GM21786 (cell line): ENCODE results near the gene NTRK3.

Experiments
- ATAC-seq: cut with Tn5 transposase; IDR thresholded peaks from one replicate; pipeline ENCODE4 v1.9.1; 2021; ENCODE audit not compliant: unreplicated experiment

NTRK3 gene

DNA sequence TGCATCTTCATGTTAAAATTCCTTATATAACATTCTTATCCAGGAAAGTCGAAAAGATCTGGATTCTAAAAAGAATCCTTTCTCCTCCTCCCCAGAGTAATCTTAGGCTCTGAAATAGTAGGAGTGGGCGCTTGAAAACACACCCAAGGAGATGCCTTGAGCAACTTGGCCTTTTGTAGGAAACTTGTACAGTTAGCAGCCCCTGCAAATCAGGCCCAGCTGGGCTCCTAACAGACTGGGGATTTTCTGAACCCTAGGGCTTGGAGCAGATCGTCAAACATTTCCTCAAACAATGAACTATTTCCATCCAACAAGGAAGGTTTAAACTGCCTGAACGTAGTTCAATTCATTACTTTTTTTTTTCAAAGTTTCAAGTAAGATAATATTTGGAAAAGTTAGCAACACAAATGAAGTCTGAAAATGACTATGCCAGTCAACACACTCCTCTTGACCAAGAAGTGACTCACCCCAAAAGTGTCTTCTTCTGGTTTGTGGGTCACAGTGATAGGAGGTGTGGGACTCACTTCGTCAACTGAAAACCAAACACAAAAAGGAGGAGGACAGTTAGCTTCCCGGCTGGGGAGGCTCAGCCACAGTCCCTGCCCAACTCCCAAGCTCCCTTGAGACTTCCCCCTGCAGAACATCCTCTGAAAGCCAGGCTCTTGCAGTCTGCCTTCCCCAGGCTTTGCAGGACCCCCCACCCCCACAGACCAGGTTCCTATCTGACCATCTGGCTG is 129.7 kb downstream of the NTRK3 start:
- ATAC-seq = no peak

DNA sequence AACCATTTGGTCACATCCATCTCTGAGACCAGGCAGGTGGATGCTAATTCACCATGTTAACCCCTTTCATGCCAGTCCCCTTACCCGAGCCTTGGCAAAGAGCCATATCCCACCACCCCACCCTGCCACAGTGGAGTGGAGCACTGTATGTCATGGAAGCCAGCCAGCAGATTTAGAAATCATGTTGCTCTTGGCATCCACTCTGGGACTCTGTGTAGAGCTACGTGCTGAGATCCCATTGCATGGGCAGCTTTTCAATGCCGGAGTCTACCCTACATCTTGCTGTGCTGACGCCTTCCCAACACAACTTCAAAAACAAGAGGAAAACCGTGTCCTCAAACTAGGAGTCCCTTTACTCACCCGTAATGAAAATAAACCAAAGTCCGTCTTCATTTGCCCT is 131.0 kb downstream of the NTRK3 start:
- ATAC-seq = no peak

DNA sequence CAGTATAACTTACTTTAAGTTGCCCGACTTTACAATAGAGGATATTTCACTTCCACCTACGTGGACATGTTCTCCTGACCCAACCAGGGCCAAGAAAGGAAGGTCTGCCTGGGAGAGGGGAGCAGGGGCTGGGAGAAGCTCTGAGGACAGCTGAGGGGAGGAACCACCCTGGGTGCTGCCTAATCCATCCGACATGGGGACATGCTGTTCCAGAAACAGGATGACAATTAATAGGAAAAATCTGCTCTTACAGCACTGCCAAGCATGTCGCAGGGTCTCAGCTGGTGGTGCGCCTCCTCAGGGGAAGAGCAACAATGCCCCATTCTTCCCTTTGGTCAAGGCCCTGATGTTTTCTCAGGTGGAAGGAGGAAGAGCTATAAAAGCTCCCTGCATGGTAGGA is 132.3 kb downstream of the NTRK3 start:
- no peak for ATAC-seq

DNA sequence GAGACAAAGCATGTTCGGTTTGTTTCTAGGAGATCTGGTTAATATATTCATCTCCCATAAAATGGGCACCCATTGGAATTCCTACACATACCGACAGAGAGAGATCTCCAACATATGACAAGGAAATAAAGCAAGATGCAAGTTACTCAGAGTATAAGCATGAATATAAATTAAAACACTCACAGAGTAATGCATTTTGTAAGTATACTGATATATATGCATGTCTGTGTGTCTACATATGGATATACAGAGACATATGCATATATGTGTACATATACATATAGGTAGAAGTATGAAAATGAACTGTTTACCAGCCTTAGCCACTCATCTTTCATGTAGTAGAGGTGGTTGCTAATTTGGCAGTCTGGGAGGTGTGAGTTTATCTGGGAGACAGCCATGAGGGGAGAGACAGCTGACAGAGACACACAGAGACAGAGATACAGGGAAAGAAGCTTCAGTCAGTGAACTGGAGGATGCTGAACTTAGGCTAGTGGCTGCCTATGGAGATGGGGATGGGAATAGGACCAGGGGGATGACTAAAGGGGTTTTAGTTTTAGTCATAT is 134.5 kb downstream of the NTRK3 start:
- no peak for ATAC-seq

DNA sequence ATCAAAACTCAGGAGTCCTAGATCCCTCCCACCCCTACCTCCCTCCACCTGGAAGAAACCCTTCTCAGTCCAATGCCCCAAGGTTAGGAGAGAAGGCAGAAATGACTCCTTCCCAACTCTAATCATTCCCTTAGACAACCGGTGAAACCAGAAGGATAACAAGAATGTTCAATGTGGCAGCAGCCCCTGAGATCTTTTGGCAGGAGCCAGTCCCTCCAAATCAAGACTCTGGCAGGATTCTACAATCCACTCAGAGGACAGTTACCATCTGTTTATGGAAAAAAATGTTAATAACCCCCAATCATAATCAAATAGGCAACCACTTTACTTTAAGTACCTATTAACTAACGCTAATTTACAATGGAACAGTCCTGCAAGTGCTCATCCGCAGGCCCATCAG is 136.5 kb downstream of the NTRK3 start:
- ATAC-seq = no peak

DNA sequence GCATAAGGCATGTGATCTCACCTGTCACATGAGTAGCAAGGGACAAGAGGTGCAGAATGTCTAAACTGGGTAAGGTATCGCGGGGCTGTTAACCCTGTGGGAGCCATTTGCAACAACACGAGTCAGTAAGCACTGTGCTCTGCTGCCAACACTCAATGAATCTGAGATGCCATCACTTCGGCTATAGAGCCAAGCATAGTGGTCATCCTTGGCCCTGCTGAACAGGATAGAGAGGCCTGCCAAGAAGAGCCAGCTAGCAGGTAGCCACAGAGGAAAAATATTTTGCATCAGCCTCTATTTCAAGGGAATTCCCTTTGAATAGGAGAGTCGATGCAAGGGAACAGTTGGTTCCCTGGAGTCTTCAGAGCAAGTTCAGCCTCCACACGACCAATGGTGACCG is 137.8 kb downstream of the NTRK3 start:
- ATAC-seq = no peak

DNA sequence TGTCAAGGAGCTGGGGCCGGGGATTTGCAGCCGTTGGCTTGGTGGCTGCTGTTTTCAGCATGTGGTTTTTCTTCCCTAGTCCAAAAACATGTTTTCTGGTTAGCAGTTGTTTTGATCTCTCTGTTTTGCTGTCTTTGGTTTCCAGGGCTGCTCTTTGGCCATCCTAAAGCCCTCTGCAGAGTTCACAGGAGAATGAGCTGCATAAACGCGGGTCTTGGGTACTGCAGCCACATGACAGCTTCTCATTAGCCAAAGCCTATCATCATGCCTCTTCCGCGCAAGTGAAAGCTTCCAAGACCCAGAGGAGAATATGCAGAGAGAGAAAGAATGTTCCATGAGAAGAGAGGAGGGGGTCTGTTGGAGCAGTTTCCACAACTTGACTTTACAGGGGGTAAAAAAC is 138.5 kb downstream of the NTRK3 start:
- no peak for ATAC-seq

DNA sequence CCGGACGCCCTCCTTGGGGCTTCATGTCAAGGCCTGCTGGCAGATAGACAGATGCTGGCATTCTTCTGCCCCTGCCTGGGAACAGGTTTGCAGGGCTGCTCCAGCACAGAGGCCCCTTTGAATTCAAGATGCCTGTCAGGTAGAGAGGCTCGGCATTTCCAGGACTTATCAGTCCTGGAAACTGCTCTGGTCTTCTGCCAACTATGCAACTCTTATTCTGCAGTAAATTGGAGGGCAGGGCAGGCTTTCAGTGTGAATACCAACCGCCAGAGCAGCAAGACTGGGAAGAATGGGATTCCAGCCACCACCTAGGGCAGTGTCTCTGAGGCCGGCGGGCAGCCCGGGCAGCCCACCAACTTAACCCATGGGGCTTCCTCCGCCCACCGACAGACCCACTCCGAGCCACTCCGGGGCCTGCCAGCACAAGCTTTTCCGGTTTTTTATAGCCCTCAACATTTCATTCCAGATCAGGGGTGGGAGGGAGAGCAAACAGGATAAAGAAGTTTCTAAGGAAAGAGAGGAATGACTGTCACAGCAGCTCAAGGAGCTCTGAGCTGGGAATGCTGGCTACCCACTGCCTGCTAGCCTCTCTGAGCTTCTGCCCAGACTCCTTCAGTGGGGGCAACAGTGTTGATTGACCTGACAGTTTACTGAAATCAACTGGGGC is 140.9 kb downstream of the NTRK3 start:
- no peak for ATAC-seq

DNA sequence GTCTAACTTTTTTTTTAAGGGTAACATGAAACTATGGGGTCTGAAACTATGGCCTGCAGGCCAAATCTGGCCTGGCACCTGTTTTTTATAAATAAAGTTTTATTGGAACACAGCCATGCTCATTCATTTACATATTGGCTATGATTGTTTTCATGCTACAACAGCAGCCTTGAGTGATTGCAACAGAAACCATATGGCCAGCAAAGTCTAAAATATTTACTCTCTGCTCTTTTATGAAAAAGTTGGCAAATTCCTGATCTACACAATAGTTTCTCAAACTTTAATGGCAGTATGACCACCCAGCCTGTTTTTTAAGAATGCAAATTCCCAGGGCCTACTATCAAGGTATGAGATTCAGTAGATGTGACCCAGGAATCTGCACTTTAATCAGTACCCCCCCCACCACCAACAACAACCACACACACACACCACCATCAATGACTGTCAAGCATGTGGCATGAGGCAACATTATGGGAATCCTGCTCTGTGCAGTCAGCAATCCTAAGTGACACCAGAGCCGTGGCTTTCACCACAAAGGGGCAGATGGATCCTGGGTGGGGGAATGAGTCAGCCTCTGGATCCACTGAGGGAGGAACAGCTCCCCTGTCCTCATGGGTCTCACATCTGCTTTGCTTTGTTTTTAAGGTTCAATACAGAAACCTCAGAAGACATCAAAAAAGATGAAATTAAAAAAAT is 142.8 kb downstream of the NTRK3 start:
- ATAC-seq = no peak

DNA sequence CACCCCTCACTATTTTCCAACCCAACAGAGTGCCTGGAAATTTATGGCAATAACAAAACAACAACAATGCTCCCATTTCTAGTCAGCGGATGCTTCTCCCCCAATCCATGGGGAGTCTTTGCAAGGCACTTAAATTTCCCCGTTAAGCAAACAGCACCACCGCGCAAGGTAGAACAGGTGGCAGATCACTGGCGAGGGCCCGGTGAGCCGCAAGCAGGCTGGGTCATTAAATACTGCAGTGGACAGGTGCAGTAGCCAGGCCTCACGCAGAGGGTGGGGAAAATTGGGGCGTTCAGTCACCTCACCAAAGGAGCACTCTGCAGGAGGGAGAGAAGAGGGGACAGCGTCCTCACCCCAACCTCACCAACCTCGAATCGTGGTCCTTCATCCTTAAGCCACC is 147.5 kb downstream of the NTRK3 start:
- no peak for ATAC-seq

DNA sequence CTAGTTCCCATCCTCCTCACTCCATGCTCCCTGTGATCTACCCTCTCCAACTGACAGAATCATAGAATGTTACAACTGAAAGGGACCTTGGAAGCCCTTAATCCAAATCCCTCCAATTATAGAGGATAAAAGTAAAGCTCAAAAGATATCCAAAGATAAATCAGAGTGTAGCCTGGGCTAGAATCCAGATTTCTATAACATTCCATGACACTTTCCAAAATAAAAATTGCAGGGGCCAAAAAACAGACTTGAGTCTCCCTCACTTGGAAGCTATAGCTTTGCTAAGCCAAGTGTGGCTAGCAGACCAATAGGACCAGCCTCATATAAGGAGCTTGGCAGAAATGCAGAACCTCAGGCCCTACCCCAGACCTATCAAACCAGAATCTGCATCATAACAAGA is 148.1 kb downstream of the NTRK3 start:
- ATAC-seq = no peak

DNA sequence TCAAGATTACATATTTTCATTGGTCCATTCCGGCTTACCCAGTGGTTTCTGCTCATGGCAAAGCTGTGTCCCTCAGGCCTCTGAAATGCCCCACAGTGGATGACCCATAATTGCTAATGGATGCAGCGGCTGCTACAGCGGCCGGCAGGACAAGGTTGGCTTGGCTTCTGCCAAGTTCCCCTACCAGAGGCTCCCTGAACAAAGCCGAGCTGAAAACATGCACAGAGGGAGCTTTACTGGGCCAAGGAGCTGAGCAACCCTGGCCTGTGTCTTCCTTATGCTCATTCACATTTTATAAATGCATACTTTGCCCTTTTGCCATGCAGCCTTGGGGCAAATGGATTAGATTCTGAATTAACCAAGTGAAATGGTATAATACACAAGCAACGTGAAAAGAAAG is 150.5 kb downstream of the NTRK3 start:
- no peak for ATAC-seq

DNA sequence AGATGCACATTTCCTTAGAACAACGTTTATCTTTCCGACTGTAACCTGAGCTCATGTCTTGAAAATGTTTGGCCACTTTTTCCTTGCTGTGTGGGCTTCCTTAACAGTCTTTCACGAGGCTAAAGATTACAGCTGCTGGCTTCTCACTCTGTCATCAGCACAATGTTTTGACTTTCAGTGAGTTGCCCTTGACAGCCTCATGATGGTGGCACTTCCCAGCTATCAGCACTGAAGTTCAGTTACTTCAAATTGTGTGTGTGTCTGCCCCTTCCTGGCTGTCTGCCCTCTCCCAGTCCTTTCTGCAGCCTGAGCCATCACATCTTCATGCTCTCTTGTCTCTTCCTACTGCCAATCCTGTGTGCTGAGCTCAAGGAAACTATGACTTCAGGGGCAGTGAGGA is 152.2 kb downstream of the NTRK3 start:
- no peak for ATAC-seq

DNA sequence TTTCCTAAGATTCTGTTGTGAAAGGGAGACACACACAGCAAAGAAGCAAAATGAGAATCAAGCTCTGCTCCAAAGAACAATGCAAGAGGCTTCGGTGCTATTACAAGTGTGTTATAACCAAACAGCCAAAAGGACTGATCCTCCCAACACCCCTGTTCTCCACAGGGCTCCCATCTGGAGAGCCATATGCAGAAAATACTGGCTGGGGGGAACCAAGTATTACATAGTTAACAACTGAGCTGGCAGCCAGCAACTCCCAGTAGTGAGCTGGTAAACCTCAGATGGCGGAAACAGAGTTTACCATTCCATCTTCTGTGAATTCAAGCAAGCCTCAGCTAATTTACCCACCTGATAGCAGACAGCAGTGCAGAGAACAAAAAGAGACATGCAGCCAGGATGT is 156.4 kb downstream of the NTRK3 start:
- no peak for ATAC-seq

DNA sequence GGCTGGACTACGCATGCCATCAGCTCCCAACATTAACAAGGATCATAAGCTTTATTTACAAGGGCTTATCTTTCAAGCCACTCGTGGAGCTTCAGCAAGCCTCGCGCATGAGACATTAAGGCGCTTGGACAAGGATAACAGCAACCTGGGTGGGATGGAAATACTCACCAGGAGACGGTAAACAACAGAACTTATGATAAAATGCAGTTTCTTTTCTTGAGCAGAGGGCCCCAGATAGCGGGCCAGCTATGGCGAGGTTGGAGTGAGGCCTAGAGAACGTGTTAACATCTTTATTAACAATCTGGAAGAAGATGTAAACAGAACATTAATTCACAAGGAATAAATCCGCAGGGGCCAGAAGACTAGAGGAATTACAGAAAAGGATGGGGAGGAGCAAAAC is 158.2 kb downstream of the NTRK3 start:
- ATAC-seq = no peak

DNA sequence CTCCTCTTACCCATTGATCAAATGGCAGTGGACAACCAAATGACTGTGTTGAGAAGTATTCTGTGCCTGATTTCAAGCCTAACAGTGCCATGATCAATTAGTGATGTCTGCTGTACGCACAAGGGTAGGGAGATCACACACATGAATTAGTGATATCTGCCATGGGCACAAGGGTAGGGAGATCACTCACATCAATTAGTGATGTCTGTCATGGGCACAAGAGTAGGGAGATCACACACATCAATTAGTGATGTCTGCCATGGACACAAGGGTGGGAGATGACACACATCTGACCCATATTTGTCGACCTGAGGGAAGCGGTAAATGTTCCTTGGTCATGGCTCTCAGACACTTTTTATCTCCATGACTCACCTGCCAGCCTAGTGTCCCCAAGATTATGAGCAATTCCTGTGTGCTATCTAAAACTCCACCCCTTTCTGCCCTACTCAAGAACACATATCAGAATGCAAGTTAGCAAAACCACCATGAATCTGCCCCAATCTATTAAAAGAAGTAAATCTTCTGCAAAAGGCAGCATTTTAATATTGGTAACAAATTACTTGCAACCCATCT is 165.0 kb downstream of the NTRK3 start:
- ATAC-seq = no peak

DNA sequence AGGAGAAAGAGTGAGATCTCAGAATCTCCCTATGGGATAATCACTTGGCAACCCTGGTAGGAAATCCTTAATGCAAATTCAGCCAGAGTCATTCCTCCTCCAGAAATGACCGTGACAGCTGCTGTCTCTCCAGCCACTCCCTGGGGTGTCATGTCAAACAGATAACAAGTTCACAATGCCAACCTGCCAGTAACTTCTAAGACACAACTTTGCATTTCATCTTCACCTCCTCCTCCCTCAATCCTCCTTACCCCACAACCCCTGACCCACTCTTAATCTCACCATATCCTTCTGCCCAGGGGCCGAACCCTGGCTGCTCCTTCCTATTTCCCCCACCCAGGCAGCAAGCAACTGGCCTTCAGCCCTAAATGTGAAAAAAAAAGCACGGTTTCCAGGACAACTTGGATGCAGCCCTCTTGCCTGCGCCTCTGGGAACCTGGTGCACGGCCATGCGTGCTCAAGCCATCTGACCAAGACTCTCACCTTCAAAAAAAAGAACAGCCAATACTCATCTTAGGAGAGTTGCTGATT is 166.0 kb downstream of the NTRK3 start:
- no peak for ATAC-seq

DNA sequence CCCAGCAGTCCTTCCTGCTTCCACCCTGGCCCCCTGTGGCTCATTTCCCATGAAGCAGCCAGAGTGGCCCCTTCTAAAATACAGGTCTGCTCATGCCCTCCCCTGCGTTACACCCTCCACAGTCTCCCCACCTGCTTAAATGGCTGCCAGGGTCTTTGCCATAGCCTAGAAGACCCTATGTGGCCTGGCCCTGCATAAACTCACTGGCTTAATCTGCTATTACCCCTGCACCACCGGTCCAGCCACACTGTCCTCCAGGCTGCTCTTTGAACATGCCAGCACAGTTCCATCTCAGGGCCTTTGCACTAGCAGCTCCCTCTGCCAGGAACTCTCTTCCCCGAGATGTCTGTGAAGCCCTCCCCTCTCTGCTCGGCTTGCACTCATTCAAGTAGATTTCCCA is 166.8 kb downstream of the NTRK3 start:
- ATAC-seq = no peak

DNA sequence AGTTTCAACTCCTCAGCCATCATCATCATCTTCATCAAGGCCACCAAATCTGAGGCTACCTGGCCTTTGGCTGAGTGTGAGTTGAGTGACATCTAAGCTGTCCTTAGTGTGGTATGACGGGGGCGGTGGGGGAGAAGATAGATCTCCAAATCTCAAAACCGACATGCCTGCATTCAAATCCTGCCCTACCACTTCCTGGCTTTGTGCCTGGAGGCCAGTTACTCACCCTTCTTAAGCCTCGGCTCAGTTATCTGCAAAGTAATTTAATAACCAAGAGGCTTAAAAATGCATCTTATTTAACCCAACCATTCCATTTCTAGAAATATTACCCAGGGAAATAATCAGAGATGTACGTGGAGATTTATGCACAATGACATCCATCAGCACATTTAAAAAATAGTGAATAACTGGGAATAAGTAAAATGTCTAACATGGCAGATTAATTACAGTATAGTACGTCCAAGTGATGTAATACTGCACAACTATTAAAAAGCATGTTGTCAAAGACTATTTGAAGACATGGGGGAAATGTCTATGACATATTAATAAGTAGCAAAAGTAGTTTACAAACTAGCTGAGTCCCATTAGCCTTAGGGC is 167.4 kb downstream of the NTRK3 start:
- no peak for ATAC-seq

DNA sequence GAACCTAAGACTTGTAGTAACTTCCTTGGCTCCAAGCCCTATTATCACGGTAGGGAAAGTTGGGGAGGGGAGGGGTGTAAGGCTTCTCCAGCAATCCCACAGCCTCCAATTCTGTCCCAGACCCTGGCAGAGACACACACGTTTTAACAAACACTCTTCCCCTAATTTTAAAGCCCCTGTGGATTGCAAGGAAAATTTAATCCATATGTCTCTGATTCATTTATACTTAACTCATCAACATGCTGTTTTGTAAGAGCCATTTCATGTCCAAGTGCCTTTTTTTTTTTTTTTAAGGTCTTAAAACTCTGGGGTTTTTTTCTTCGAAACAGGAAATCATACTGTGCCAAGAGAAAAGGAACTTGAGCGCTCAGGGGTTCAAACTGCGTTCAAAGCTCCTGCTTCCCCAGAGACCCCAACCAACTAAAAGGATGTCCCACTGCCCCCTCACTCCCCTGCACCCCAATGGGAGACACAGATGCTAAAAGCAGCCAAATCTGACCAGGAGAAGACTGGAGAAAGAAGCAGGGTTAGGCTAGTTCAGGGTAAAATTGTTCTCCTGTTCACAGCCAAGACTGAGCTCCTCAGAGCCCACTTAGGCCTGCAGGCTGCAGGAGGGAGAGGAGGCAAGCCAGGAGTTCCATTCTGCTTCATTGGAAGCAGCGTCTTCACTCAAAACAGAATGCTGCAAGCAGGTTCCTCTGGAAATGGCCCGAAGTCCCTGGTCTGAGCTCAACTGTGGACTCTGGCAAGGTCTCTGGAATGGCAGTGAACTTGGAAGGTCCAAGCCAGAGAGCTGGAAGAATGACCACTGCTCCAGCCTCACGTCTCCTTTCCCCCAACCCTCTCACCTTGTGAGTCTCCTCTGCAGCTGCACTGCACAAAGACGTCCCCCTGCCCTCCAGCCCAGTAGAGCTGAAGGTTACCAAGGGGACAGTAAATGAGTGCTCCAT is 172.5 kb downstream of the NTRK3 start:
- ATAC-seq = no peak
